Embryonic facial prominence (tissue), 1 donor: Measurements from ENCODE around the gene CLEC10A.
"Not testable (repeated sequence)": the region's sequence is repeated elsewhere in the genome, so short reads cannot be mapped to it uniquely, and the experiment has no call there.

Experiments used
- DNase-seq: peaks from one replicate; pipeline ENCODE4 v3.0.0-alpha.2; 2016; ENCODE audit errors: extremely low spot score

CLEC10A gene, protein sequence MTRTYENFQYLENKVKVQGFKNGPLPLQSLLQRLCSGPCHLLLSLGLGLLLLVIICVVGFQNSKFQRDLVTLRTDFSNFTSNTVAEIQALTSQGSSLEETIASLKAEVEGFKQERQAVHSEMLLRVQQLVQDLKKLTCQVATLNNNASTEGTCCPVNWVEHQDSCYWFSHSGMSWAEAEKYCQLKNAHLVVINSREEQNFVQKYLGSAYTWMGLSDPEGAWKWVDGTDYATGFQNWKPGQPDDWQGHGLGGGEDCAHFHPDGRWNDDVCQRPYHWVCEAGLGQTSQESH

DNA sequence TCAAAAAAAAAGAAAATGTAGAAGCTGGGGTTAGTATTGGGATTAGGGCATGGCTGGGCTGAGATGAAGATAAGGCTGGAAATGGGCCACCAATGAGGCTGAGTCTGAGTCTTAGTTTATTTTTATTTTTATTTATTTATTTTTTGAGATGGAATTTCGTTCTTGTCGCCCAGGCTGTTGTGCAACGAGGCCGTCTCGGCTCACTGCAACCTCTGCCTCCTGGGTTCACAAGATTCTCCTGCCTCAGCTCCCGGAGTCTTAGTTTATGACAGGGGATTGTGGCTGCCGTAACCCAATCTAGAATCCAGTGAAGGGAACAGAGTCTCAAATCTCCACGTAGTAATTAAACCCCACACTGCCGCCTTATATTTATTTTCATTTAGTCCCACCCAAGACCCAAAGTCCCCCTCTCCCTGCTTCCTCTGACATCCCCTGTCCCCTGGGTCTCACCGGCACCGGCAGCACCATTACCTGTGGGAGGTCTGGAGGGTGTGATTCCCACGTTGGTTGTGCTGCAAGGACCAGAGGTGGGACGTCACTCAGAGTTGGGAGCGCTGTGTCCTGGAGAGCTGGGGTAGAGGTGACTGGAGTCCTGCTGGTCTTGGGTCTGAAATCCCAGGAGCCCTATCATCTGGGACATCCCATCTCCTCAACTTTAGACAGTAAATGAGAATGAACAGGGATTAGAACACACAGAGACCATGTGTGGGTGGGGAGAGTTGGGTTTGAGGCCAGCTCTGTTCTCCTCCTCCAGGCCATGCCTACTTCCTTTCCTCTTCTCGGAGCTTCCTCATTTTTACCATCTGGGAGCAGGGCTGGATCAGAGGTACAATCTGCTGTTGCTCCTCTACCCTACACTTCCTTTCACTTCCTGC lies at the start of gene CLEC10A:
Gene CLEC10A (minus strand): TSS at position 671 of the 875 bp plus-strand sequence. CDS start 1,439 bp downstream, outside the sequence.
- DNase-seq, result no peak

DNA sequence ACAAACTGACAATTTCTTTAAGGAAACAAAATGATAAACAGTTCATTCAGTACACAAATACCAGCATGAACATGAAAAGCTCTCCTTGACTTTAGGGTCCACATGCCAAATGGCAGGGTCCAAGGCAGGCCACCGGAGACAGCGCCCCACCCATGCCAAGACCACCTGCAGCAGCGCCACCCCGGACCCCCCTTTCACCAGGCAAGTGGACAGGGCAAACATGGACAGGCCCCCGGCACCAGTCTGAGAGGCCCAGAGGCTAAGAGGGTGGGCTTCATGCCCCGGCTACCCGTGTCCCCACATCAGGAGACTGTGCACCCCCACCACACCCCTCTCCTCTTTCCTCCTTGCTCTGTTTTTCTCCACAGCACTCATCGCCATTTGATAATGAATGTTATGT lies 49.3 kb upstream of the CLEC10A start:
- DNase-seq, result no peak

DNA sequence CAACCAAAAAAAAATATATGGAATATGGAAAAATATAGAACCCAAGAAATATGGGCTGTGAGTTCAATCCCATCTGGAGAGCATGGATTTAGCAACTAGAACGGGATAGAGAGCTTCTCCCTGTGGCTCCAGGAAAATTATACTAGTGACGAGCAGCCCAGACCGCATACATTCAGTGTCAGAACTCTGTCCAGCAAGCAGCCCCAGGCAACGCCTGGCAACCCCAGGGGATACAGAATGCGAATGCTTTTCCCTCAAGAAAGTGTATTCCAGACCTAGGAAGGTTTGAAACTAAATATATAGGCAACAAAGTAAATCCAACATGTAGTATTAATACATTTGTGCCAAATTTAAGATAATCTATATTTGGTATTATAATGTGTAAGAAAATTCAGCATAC lies 48.1 kb upstream of the CLEC10A start:
- DNase-seq, result no peak

DNA sequence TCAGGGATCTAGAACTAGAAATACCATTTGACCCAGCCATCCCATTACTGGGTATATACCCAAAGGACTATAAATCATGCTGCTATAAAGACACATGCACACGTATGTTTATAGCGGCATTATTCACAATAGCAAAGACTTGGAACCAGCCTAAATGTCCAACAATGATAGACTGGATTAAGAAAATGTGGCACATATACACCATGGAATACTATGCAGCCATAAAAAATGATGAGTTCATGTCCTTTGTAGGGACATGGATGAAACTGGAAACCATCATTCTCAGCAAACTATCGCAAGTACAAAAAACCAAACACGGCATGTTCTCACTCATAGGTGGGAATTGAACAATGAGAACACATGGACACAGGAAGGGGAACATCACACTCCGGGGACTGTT lies 47.5 kb upstream of the CLEC10A start:
- not testable (repeated sequence) for DNase-seq

DNA sequence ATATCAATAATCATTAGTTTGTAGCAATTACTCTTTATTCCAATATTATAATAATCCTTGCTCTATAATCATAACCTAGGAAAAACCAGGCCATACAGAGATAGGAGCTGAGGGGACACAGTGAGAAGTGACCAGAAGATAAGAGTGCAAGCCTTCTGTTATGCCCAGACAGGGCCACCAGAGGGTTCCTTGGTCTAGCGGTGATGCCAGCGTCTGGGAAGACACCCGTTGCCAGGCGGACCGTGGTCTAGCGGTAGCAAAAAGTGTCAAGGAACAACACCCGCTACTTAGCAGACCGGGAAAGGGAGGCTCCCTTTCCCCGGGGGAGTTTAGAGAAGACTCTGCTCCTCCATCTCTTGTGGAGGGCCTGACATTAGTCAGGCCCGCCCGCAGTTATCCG lies 46.3 kb upstream of the CLEC10A start:
- not testable (repeated sequence) for DNase-seq

DNA sequence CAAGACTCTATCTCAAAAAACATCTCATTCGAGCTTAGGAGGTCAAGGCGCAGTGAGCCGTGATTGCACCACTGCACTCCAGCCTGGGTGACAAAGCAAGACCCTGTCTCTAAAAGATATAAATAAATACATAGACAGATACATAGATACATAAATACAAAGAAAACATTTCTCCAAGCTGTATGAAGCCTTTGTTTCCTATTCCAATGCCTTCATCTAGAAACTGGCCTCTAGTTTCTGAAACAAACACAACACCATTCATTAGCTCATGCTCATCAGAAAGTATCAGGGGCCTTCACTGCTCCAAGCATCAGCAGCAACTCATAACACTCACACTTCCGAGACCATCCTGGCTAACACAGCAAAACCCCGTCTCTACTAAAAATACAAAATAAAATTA lies 44.9 kb upstream of the CLEC10A start:
- no peak for DNase-seq

DNA sequence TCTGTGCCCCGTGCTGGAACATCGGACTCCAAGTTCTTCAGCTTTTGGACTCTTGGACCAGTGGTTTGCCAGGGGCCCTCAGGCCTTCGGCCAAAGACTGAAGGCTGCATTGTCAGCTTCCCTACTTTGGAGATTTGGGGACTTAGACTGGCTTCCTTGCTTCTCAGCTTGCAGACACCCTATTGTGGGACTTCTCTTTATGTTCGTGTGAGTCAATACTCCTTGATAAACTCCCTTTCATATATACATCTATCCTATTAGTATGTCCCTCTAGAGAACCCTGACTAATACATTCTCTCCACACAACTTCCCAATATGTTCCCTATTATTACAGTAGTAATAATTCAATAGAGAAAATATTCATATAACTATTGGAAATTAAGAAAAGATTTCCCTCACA lies 43.8 kb upstream of the CLEC10A start:
- no peak for DNase-seq

DNA sequence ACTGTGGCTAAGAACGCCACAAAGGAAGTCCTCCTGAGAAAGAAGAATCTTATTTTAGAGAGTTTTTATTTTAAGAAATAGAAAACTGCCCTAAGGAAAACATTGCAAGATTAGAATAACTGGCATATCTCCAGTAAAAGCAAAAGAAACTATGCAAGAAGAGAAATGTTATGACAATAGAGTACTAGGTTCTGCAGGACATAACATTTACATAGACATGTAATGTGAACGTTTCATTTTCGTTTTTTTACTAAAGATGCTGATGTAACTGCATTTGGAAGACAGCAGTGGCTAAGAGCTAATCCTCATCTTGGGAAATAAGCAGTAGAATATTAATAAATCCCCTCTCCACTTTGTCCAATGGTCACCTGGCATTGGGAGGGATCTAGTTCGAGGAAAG lies 42.3 kb upstream of the CLEC10A start:
- no peak for DNase-seq

DNA sequence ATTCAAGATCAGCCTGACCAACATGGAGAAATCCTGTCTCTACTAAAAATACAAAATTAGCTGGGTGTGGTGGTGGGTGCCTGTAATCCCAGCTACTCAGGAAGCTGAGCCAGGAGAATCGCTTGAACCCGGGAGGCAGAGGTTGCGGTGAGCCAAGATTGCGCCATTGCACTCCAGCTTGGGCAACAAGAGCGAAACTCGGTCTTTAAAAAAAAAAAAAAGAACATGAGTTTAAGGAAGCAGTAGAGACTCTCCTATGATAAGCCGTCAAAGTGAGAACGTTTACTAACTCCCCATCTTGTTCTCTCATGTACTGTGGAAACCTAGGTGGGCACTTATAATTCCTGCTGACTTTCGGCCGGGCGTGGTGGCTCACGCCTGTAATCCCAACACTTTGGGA lies 40.6 kb upstream of the CLEC10A start:
- DNase-seq, result not testable (repeated sequence)

DNA sequence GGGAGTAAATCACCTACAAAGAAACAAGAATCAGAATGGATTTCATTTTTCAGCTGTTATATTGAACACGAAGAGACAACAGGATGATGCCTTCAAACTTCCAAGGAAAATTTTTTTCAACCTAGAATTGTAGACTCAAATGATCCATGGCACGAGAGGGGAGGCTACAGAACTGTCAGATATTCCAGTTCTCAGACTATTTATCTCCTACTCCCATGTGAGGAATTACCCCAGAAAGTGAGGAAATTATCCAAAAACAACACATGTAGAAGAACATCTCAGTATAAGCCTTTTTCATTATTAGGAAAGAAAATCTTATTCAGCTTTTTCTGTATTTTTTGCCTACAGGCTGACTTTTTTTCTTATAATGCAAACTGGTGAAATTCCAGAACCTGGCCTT lies 40.1 kb upstream of the CLEC10A start:
- no peak for DNase-seq

DNA sequence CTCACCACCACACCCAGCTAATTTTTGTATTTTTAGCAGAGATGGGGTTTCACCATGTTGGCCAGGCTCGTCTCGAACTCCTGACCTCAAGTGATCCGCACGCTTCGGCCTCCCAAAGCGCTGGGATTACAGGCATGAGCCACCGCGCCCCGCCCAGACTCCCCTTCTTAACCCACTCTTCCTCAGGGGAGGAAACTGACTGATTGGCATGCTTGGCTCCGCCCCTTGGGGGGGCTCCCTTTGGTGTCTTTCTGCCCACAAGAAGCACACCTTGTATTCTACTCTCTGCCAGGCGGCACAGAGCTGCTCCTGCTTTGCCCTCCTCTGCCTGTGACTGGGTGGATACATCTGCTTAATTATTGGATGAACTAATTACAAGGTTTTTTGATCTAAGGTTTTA lies 39.3 kb upstream of the CLEC10A start:
- no peak for DNase-seq

DNA sequence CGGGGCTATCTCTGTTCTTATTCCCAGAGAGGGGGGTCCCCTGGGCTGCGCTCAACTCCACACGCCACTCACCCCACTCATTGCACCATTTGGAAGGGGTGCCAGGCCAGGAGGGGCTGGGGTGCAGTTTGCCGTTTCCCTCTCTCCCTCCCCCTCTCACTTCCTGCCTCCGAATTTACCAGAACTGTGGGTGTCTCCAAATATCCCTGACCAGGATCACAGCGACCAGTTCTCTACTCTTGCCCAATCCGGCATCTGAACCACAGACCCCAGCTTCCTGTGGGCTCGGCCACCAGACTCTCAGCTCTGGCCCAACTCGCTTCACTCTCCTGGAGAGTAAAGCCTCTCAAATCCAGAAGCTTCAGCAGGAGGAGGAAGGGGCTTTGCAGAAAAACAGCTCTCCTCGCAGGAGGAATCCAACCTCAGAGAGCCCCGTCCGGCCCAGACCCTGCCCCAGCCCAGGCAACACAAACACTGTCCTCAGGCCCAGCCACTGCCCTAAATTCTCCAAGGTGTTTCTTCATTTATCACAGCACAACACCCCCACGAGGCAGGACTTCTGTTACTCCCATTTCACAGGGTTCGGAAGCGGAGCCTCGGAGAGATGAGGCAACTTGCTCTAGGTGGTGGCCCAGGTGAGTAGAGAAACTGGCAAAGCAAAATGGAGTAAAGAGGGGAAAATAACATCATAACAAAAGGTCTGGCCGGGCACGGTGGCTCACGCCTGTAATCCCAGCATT lies 35.0 kb upstream of the CLEC10A start:
- DNase-seq, result no peak

DNA sequence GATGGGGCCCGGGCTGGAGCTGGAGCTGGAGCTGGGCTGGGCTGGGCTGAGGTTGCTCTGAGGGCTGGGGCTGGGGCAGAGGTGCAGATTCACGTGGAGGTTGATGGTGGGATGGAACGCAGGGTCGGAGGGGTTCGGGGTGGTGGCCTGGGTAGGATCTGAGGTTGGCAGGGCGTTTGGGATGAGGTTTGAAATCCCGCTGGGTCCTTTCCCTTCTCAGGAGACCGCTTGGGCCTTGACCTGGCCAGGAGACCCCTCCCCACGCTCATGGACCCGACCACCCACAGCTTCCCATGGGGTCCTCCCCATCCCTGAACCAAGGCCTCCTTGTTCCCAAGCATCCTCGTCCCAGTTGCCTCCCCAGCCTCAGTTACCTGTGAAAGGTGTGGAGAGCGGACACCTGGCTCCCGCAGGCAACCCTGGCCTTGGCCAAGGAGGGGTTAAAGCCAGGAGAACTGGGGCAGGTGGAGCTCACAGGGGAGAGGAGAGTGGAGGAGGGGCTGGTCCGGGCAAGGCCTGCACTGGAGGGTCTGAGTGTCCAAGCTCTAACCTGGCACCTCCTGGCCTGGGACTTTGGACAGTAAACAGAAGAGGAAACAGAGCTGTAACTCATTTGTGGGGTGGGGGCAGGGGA lies 34.3 kb upstream of the CLEC10A start, which contains the start of gene ASGR2:
Gene ASGR2 (minus strand): TSS at position 582 of the 634 bp plus-strand sequence. CDS start 582 bp downstream, outside the sequence.
- DNase-seq, result no peak

DNA sequence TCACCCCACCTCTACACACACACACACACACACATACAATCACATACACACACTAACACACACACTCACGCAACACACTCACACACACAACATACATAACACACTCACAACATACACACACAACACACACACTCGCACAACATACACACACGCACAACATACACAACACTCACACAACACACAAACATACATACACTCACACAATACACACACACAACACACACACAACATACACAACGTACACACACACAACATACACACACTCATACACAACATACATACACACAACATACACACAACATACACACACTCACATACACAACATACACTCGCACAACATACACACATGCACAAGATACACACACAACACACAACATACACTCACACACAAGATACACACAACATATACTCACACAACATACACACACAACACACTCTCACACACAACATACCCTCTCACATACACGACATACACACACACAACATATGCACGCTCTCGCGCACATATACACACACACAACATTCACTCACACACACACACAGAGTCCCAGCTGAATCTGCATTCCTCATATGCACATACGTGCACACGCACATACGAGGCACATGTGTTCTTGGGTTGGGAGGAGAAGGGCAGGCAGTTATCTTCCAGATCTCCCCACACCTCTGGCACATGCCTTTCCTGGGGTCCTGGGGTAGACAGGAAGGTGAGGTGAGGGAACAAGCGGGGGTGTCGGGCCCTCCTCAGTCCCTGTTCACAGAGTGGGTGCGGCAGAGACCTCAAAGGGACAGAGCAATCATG lies 33.4 kb upstream of the CLEC10A start:
- DNase-seq, result no peak

DNA sequence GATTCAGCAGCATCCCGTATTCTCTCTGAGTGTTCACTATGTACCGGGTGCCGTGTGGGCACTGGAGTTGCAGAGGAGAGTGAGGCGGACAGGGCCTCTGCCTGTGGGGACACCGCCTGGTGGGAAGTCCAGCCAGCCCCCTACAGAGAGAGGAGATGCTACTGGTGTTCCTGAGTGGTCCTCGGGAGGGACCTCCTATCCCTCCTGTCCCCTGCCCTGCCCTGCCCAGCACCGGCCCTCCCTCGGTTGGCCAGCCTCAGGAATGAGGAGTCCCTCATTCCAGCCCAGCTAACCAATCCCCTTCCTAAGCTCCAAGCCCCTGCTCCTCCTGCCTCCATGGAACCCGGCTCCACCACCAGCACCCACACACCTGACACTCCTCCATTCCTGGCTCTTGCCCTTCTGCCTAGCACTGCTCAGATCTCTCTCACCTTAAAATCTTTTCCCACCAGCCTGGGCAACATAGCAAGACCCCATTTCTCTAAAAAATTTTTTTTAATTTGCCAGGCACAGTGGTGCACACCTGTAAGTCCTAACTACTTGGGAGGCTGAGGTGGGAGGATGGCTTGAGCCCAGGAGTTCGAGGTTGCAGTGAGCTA lies 32.6 kb upstream of the CLEC10A start:
- no peak for DNase-seq

DNA sequence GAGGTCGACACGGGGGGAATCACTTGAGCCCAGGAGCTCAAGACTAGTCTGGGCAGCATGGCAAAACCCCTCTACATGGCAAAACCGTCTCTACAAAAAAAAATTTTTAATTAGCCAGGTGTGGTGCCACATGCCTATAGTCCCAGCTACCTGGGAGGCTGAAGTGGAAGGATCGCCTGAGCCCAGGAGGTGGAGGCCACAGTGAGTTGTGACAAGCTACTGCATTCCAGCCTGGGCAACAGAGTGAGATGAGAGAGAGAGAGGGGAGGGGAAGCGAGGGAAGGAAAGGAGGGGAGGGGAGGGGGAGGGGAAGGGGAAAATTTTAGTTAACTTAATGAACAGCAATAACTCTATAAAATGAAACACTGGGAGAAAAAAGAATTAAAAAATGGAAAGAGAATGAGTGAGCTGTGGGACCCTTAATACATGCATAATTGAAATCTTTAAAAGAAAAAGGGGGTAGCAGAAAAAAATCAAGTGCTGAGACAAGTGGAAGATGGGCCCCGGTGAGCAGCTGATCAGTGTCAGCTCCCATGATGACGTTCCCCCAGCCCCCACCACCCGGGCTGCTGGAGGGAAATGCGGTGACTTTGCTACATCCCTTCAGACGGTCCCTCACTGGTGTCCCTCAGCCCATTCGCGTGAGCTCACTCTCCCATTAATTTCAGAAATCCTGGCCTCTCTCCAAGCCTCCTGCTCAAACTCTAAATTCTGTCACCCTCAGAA lies 31.9 kb upstream of the CLEC10A start:
- DNase-seq, result no peak

DNA sequence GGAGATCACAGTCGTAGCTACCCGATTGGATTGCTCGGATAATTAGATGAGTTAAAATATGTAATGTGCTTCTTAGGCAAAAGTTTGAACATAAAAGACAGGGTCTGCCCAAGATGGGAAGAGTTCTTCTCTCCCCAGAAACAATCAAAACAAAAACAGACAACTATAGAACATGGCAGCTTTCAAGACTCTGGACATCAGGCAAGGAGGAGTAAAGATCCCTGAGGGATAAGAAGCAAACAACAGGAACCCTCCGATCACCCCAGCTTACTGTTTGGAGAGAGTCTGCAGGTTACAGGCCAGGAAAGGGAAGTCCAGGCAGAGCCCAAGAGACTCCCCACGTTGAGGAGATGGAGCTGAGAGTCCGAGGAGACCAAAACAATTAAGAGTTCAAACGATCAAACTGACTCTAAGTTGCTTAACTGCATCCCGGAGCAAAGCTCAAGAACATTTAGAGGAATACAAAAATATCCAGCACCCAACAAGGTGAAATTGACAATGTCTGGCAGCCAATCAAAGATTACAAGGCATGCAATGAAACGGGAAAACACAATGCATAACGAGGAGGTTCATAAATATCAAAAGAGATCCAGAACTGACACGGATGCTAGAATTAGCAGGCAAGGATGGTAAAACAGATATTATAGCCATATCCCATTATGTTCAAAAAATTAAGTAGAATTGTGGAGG lies 30.7 kb upstream of the CLEC10A start:
- DNase-seq, result no peak

DNA sequence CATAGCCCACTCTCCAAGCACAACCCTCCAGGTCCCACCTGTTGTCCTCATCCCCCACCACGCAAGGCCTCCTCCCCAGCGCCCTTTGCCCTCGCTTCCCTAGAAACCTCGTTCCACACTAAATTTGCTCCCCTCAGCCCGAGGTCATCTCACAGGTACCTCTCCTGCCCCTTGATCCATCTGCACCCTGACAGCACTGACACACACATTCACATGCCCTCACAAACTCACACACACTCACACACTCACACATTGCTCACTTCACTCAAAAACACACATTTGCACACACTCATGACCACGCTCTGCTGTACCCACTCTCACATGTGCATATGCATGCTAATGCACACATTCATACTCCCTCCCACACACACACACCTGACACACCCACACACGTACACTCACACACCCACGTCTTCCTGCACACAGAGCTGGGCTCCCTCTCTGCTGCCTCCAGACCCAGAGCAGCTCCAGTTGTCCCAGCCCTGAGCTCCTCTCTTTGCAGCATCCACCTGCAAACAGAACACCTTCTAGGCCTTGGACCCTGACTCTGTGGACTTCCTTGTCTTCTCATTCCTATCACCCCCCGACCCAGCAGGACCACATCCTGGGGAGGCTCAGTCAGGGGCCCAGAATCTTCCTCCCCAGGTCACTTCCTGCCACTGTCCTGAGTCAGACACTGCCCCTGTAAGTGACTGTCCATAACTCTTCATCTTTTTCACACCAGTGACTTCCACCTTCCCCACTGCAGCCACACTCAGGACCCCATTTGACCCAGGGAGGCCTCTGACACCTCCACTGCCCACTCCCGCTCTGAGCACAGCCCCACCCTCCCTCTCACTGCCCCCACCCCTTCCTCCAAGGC lies 29.6 kb upstream of the CLEC10A start:
- DNase-seq, result no peak
